ENCODE measurements around the gene RGS11.

The RGS11 gene

GRCh38 chr16:275786-276232 lies at the start of gene RGS11:
RGS11 (minus strand) TSS chr16:275944; CDS start chr16:275911, 33 bp downstream.
- DNase-seq (ENCODE audit: low spot score), result no peak
- TF ChIP-seq CTCF (IDR thresholded peaks at IDR 0.05; ENCODE audit: extremely low read depth, missing control alignments), result no peak

- peak; percentile 79 for DNase-seq (ENCODE audit: low spot score)
- TF ChIP-seq CTCF (IDR thresholded peaks at IDR 0.05; ENCODE audit: extremely low read depth, missing control alignments), result no peak
Observed at GRCh38 chr16:324451-325334, 48.9 kb upstream of the RGS11 start.

DNA sequence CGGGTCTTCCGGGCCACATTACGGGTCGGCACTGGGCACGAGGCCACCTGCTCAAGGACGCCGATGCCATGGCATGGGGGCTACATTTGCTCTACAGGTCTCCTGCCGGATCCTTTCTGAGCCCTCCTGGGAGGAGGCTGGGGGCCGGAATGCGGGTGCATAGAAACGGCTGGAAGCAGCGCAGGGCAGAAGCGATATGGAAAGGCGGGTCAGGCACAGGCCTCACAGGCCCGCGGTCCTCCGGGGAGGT lies 48.4 kb upstream of the RGS11 start:
- no peak for DNase-seq (ENCODE audit: low spot score)
- no peak for TF ChIP-seq CTCF (IDR thresholded peaks at IDR 0.05; ENCODE audit: extremely low read depth, missing control alignments)

DNA sequence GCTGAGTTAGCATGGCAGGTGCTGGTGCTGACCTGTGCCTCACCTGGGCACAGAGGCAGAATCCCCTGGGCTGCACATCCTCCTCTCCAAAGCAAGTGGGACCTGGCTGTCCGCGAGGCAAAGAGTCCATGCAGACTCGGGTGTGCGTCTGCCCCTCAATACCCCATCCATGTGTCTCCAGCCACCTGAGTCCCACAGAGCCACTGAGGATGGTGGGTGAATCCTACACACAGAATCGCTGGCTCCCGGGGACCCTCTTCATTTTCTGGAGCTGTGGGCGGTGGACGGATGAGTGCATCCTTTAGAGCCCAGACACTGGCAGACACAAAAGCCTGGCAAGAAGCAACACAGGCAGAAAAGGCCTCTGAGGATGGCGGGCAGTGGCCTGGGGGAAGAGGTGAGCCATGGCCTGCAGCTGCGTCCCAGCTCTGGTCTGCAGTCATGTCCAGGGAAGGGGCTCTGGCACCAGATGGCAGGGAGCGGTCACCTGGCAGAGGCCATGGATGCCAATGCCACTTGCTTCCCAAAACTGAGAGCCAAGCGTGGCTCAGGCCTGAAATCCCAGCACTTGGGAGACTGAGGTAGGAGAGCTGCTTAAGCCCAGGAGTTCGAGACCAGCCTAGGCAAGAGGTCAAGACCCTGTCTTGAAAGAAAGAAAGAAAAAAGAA lies 46.9 kb upstream of the RGS11 start:
- no peak for TF ChIP-seq CTCF (IDR thresholded peaks at IDR 0.05; ENCODE audit: extremely low read depth, missing control alignments)
- no peak for DNase-seq (ENCODE audit: low spot score)

- TF ChIP-seq CTCF (IDR thresholded peaks at IDR 0.05; ENCODE audit: extremely low read depth, missing control alignments), result no peak
- no peak for DNase-seq (ENCODE audit: low spot score)
Observed at GRCh38 chr16:321532-321931, 45.8 kb upstream of the RGS11 start.

GRCh38 chr16:320206-320605 lies 44.5 kb upstream of the RGS11 start:
- no peak for TF ChIP-seq CTCF (IDR thresholded peaks at IDR 0.05; ENCODE audit: extremely low read depth, missing control alignments)
- no peak for DNase-seq (ENCODE audit: low spot score)

DNA sequence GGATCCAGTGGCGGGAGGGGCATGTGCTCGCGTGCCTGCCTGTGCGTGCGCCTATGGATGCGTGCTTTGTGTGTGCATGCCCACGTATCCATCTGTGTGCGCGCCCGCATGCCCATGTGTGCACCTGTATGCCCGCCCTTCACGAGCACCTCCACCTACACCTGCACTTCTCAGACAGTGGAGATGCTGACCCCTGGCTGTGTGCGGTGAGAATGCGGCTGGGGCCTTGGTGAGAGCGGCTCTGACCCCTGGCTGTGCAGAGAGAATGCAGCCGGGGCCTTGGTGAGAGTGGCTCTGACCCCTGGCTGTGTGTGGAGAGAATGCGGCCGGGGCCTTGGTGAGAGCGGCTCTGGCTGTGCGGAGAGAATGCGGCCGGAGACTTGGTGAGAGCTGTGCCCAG lies 42.9 kb upstream of the RGS11 start:
- TF ChIP-seq CTCF (IDR thresholded peaks at IDR 0.05; ENCODE audit: extremely low read depth, missing control alignments), result no peak
- DNase-seq (ENCODE audit: low spot score), result no peak

Data from GM20000 (cell line).